ENCODE results near the gene RNASE2. TPM values are rescaled to one million over a fixed set of nuclear protein-coding genes. Genes with fewer than 3 reads are reported as not detected.
A peak's percentile ranks its signal among the peaks of the same experiment; 100 is the strongest.

The RNASE2 gene
- total RNA-seq, 4 donors from 2014 or later, result 2.7 TPM; not detected in 3

GRCh38 chr14:20986811-20987210 lies 31.5 kb downstream of the RNASE2 start:
- WGBS, 2 donors (ENCODE audit: low coverage in 1 of 2), result 20 to 51% methylated on average over 1 to 2 of the region's 2 CpGs
- in situ Hi-C loops (cut with MboI; ENCODE audit: low pct_ligation_motif_present in 1 of 4, low pct_unique_long_range_greater_than_20kb in 1 of 4, low sequenced_read_pairs in 3 of 4) (loop anchor here in 1 of 4 donors (25.0 kb wide), 1 partner anchor 300 kb away; the partner anchor contains the start of genes ANG and RNASE4), intact Hi-C loops (cut with DNase I; ENCODE audit: low total_unique reads) (no loop called here)
- Histone ChIP-seq H3K27me3 (no peaks in the 10 kb centered on the region), H3K4me1 (peaks cover 6 to 27% (median 21%) of the 10 kb centered on the region in 4 donors), H3K27ac (peak overlapping the region in 2 of 4 donors; percentile 21 to 38), H3K4me3 (no peak overlapping the region), H3K9me3 (no peaks in the 10 kb centered on the region), H3K36me3 (peaks cover 0 to 4% (median 0%) of the 10 kb centered on the region in 4 donors)
- no peak for DNase-seq
- no peak for TF ChIP-seq POLR2A (IDR thresholded peaks at IDR 0.05)
- TF ChIP-seq POLR2AphosphoS5 (IDR thresholded peaks at IDR 0.05), result peak in 1 of 3 donors; percentile 61
- TF ChIP-seq EP300 (IDR thresholded peaks at IDR 0.05; ENCODE audit: low read depth), result no peak

- in situ Hi-C loops (cut with MboI; ENCODE audit: low pct_ligation_motif_present in 1 of 4, low pct_unique_long_range_greater_than_20kb in 1 of 4, low sequenced_read_pairs in 3 of 4) (loop anchor here in 1 of 4 donors (25.0 kb wide), 1 partner anchor 302 kb away; the partner anchor contains the start of genes ANG and RNASE4), intact Hi-C loops (cut with DNase I; ENCODE audit: low total_unique reads) (no loop called here)
- no peaks in the 10 kb centered on the region for H3K27me3 ChIP-seq
- peak overlapping the region in 3 of 4 donors; percentile 71 to 80 (median 77) for H3K4me3 ChIP-seq
- no peak for TF ChIP-seq POLR2AphosphoS5 (IDR thresholded peaks at IDR 0.05)
- TF ChIP-seq CTCF (IDR thresholded peaks at IDR 0.05), result no peak
- TF ChIP-seq POLR2A (IDR thresholded peaks at IDR 0.05), result no peak
- TF ChIP-seq EP300 (IDR thresholded peaks at IDR 0.05; ENCODE audit: low read depth), result no peak
- peaks cover 0 to 24% (median 10%) of the 10 kb centered on the region in 4 donors for H3K36me3 ChIP-seq
- WGBS, 2 donors (ENCODE audit: low coverage in 1 of 2), result 81 to 100% methylated on average over 3 to 15 of the region's 15 CpGs
- peaks cover 6 to 29% (median 26%) of the 10 kb centered on the region in 4 donors for H3K4me1 ChIP-seq
- no peaks in the 10 kb centered on the region for H3K9me3 ChIP-seq
- H3K27ac ChIP-seq, result peak overlapping the region; percentile 84 to 91 (median 88)
- DNase-seq, result no peak
Observed at GRCh38 chr14:20988717-20989470, 33.6 kb downstream of the RNASE2 start.

DNA sequence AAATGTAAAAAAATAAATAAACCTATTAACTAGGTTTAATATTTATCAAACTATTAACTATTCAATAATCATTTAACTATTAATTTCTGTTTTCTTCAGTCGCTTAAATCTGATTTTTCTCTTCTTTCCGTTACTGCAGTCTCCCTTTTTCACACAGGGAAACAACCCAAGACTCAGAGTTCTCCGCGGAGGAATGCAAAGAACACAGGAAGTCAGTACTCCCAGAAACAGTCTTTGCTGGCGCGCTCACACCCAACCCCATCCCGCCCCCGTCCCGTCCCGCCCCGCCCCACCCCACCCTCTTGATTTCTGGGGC lies 34.1 kb downstream of the RNASE2 start:
- no peak for DNase-seq
- Histone ChIP-seq H3K27me3 (no peaks in the 10 kb centered on the region), H3K4me3 (peak overlapping the region in 3 of 4 donors; percentile 71 to 80 (median 77)), H3K4me1 (peaks cover 6 to 29% (median 26%) of the 10 kb centered on the region in 4 donors), H3K9me3 (no peaks in the 10 kb centered on the region), H3K36me3 (peaks cover 0 to 29% (median 12%) of the 10 kb centered on the region in 4 donors), H3K27ac (peak overlapping the region; percentile 84 to 91 (median 88))
- in situ Hi-C loops (cut with MboI; ENCODE audit: low pct_ligation_motif_present in 1 of 4, low pct_unique_long_range_greater_than_20kb in 1 of 4, low sequenced_read_pairs in 3 of 4), result loop anchor here in 1 of 4 donors (25.0 kb wide), 1 partner anchor 302 kb away; the partner anchor contains the start of genes ANG and RNASE4
- WGBS, 2 donors (ENCODE audit: low coverage in 1 of 2), result 1% methylated on average over 4 to 11 of the region's 11 CpGs
- no peak for TF ChIP-seq EP300 (IDR thresholded peaks at IDR 0.05; ENCODE audit: low read depth)
- intact Hi-C loops (cut with DNase I; ENCODE audit: low total_unique reads), result no loop called here

DNA sequence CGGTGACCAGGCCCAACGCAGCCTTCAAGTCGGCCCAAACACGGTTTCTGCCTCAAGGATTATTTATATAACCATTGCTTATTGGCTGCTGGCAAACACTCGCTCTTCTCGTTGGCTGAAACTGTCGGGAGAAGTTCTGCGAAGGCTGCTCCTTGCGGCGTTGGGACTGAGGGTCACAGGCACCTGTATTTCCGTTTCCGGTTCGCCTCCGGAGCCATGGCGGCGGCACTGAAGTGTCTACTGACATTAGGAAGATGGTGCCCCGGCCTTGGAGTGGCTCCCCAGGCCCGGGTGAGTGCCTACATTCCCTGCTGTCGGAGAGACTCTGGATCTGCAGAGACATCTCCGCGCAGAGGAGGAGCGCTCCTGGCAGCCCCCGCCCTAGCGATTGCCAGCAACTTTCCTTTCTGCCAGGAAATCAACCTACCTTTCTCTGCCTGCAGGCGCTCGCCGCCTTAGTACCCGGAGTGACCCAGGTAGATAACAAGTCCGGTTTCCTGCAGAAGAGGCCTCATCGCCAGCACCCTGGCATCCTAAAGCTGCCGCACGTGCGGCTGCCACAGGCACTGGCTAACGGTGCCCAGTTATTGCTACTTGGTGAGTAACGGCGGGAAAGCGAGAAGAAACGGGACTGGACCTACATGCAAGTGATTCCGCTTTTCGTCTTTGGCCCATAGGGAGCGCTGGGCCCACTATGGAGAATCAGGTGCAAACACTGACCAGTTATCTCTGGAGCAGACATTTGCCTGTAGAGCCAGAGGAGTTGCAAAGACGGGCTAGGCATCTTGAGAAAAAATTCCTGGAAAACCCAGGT lies 34.7 kb downstream of the RNASE2 start, which contains the start of gene METTL17:
METTL17 (plus strand) TSS at position 194 of the 814 bp plus-strand sequence; CDS start at position 217, 23 bp downstream.
- peaks cover 6 to 29% (median 26%) of the 10 kb centered on the region in 4 donors for H3K4me1 ChIP-seq
- WGBS, 2 donors (ENCODE audit: low coverage in 1 of 2), result 0 to 1% methylated on average over 1 to 41 of the region's 42 CpGs
- no peak for TF ChIP-seq EP300 (IDR thresholded peaks at IDR 0.05; ENCODE audit: low read depth)
- TF ChIP-seq POLR2A (IDR thresholded peaks at IDR 0.05), result peak; percentile 77
- TF ChIP-seq CTCF (IDR thresholded peaks at IDR 0.05), result peak; percentile 12 to 69 (median 27)
- TF ChIP-seq POLR2AphosphoS5 (IDR thresholded peaks at IDR 0.05), result peak; percentile 74 to 83 (median 80)
- in situ Hi-C loops (cut with MboI; ENCODE audit: low pct_ligation_motif_present in 1 of 4, low pct_unique_long_range_greater_than_20kb in 1 of 4, low sequenced_read_pairs in 3 of 4), result loop anchor here in 1 of 4 donors (25.0 kb wide), 1 partner anchor 303 kb away; the partner anchor contains the start of genes ANG and RNASE4
- H3K27ac ChIP-seq, result peak within 1 kb of the TSS; percentile 84 to 91 (median 88)
- peak within 1 kb of the TSS; percentile 71 to 89 (median 78) for H3K4me3 ChIP-seq
- peak; percentile 92 for DNase-seq
- no peaks in the 10 kb centered on the region for H3K9me3 ChIP-seq
- intact Hi-C loops (cut with DNase I; ENCODE audit: low total_unique reads), result no loop called here
- H3K27me3 ChIP-seq, result no peaks in the 10 kb centered on the region
- H3K36me3 ChIP-seq, result peaks cover 0 to 33% (median 15%) of the 10 kb centered on the region in 4 donors
